H9 (cell line): ENCODE measurements around the gene MAPKAP1. TPM values are rescaled to one million over a fixed set of nuclear protein-coding genes. Genes with fewer than 3 reads are reported as not detected.

Experiments used
- DNase-seq: peaks from one replicate; pipeline ENCODE4 v3.0.0-alpha.2; 2017
- H2AFZ ChIP-seq: one replicate; pipeline ENCODE4 v1.6.1; 2013; ENCODE audit warnings: mild to moderate bottlenecking, low read length, control low read depth, moderate library complexity
- H2AK5ac ChIP-seq: 2 replicates; pipeline ENCODE4 v1.6.1; 2013; ENCODE audit warnings: low read length, control low read depth, mixed read lengths; ENCODE audit not compliant: insufficient read length
- H2BK120ac ChIP-seq: one replicate; pipeline ENCODE4 v1.6.1; 2013; ENCODE audit warnings: low read depth, mild to moderate bottlenecking, low read length, control low read depth, inconsistent platforms; ENCODE audit not compliant: poor library complexity, severe bottlenecking
- H2BK12ac ChIP-seq: 2 replicates; pipeline ENCODE4 v1.6.1; 2013; ENCODE audit warnings: low read length, control low read depth, mixed read lengths, low read depth; ENCODE audit not compliant: insufficient read length
- H2BK15ac ChIP-seq: 2 replicates; pipeline ENCODE4 v1.6.1; 2013; ENCODE audit warnings: low read depth, low read length, control low read depth
- H2BK20ac ChIP-seq: one replicate; pipeline ENCODE4 v1.6.1; 2013; ENCODE audit warnings: low read depth, mild to moderate bottlenecking, low read length, control low read depth, inconsistent platforms; ENCODE audit not compliant: poor library complexity, severe bottlenecking
- H2BK5ac ChIP-seq: 2 replicates; pipeline ENCODE4 v1.6.1; 2013; ENCODE audit warnings: low read length, control low read depth, mixed read lengths; ENCODE audit not compliant: insufficient read length
- H3K14ac ChIP-seq: 2 replicates; pipeline ENCODE4 v1.6.1; 2013; ENCODE audit warnings: low read length, control low read depth; ENCODE audit not compliant: insufficient read depth
- H3K18ac ChIP-seq: 2 replicates; pipeline ENCODE4 v1.6.1; 2013; ENCODE audit warnings: low read depth, mild to moderate bottlenecking, mixed read lengths, low read length, control low read depth; ENCODE audit not compliant: insufficient read length
- H3K23ac ChIP-seq: 2 replicates; pipeline ENCODE4 v1.6.1; 2013; ENCODE audit warnings: low read length, control low read depth, mixed read lengths, low read depth; ENCODE audit not compliant: insufficient read length
- H3K23me2 ChIP-seq: 2 replicates; pipeline ENCODE4 v1.6.1; 2013; ENCODE audit warnings: low read depth, mild to moderate bottlenecking, mixed read lengths, low read length, control low read depth; ENCODE audit not compliant: insufficient read length, poor library complexity, severe bottlenecking
- H3K27ac ChIP-seq: 2 replicates; pipeline ENCODE4 v1.5.1; 2013; ENCODE audit warnings: low read length, control low read depth, mixed read lengths, low read depth; ENCODE audit not compliant: insufficient read length
- H3K27me3 ChIP-seq: 2 replicates; pipeline ENCODE4 v1.6.1; 2013; ENCODE audit warnings: low read length, control low read depth, inconsistent platforms; ENCODE audit not compliant: insufficient read depth
- H3K4ac ChIP-seq: 2 replicates; pipeline ENCODE4 v1.6.1; 2013; ENCODE audit warnings: low read depth, mild to moderate bottlenecking, control low read depth, inconsistent platforms, low read length, moderate library complexity
- H3K4me1 ChIP-seq: 2 replicates; pipeline ENCODE4 v1.6.1; 2013; ENCODE audit warnings: low read length, control low read depth, inconsistent platforms; ENCODE audit not compliant: insufficient read depth
- H3K4me2 ChIP-seq: 2 replicates; pipeline ENCODE4 v1.6.1; 2013; ENCODE audit warnings: low read length, control low read depth, mixed read lengths; ENCODE audit not compliant: insufficient read length, insufficient read depth
- H3K56ac ChIP-seq: 2 replicates; pipeline ENCODE4 v1.6.1; 2013; ENCODE audit warnings: low read depth, mild to moderate bottlenecking, mixed read lengths, low read length, control low read depth; ENCODE audit not compliant: insufficient read length
- H3K79me1 ChIP-seq: 2 replicates; pipeline ENCODE4 v1.6.1; 2013; ENCODE audit warnings: low read depth, mild to moderate bottlenecking, moderate library complexity, low read length, control low read depth, inconsistent platforms; ENCODE audit not compliant: insufficient read depth, poor library complexity, severe bottlenecking
- H3K79me2 ChIP-seq: 2 replicates; pipeline ENCODE4 v1.6.1; 2013; ENCODE audit warnings: low read length, control low read depth, inconsistent platforms; ENCODE audit not compliant: insufficient read depth
- H3K9ac ChIP-seq: 2 replicates; pipeline ENCODE4 v1.6.1; 2013; ENCODE audit warnings: low read length, control low read depth, mixed read lengths; ENCODE audit not compliant: insufficient read length; ENCODE audit errors: extremely low read depth
- H3K9me3 ChIP-seq: one replicate; pipeline ENCODE4 v1.6.1; 2013; ENCODE audit warnings: low read depth, low read length, inconsistent platforms; ENCODE audit not compliant: control insufficient read depth
- H3T11ph ChIP-seq: one replicate; pipeline ENCODE4 v1.6.1; 2013; ENCODE audit warnings: mild to moderate bottlenecking, low read length, control low read depth, inconsistent platforms
- H4K20me1 ChIP-seq: one replicate; pipeline ENCODE4 v1.6.1; 2013; ENCODE audit not compliant: control insufficient read depth, insufficient read length, insufficient read depth
- H4K5ac ChIP-seq: 2 replicates; pipeline ENCODE4 v1.6.1; 2013; ENCODE audit warnings: low read depth, mild to moderate bottlenecking, mixed read lengths, low read length, control low read depth; ENCODE audit not compliant: insufficient read length
- H4K8ac ChIP-seq: replicated peaks from 2 replicates; pipeline ENCODE4 v1.6.1; 2013; ENCODE audit warnings: low read length, control low read depth, mixed read lengths, low read depth; ENCODE audit not compliant: insufficient read length
- H4K91ac ChIP-seq: 2 replicates; pipeline ENCODE4 v1.6.1; 2013; ENCODE audit warnings: low read depth, mild to moderate bottlenecking, moderate library complexity, mixed read lengths, low read length, control low read depth; ENCODE audit not compliant: insufficient read length
- H3K27ac Mint-ChIP-seq, 3 experiments: 2 replicates in 2 of 3; 3 replicates in 1 of 3; pipeline ENCODE4 v1.8.0; 2020 to 2021; ENCODE audit warnings: mixed read lengths in 3 of 3, mild to moderate bottlenecking in 1 of 3, moderate library complexity in 1 of 3
- H3K27me3 Mint-ChIP-seq: 2 replicates; pipeline ENCODE4 v1.8.0; 2021; ENCODE audit warnings: low read depth, mild to moderate bottlenecking, moderate library complexity, mixed read lengths
- H3K36me3 Mint-ChIP-seq, 3 experiments: 2 replicates in 2 of 3; 3 replicates in 1 of 3; pipeline ENCODE4 v1.8.0; 2020 to 2021; ENCODE audit warnings: low read depth in 3 of 3, mixed read lengths in 3 of 3; ENCODE audit not compliant: insufficient read depth in 1 of 3
- H3K4me1 Mint-ChIP-seq, 2 experiments: 2 replicates each; pipeline ENCODE4 v1.8.0; 2020; ENCODE audit warnings: mixed read lengths in 2 of 2
- H3K4me3 Mint-ChIP-seq, 2 experiments: 2 replicates in 1 of 2; 3 replicates in 1 of 2; pipeline ENCODE4 v1.8.0; 2020 to 2021; ENCODE audit warnings: mild to moderate bottlenecking in 2 of 2, mixed read lengths in 2 of 2, moderate library complexity in 1 of 2
- H3K9me3 Mint-ChIP-seq, 2 experiments: 2 replicates in 1 of 2; 3 replicates in 1 of 2; pipeline ENCODE4 v1.8.0; 2020; ENCODE audit warnings: mild to moderate bottlenecking in 2 of 2, mixed read lengths in 2 of 2, moderate library complexity in 1 of 2
- WGBS: extraction: QIAGEN DNeasy Blood & Tissue Kit; methylation state at CpG from one replicate; pipeline ENCODE4 v1.1.7; 2013; ENCODE audit warnings: missing lambda C conversion rate, low lambda C conversion rate, mixed read lengths; ENCODE audit not compliant: insufficient read length; ENCODE audit errors: extremely low coverage; 5-methylcytosine and 5-hydroxymethylcytosine counted together
- total RNA-seq: library from RNA; stranded (reverse); gene quantifications from 2 replicates; pipeline ENCODE4 v1.2.1, GENCODE V29; 2021
- TF ChIP-seq, protein P1 (sequence below): fragments of 200-600 bp; sonication (generic); conservative IDR thresholded peaks from 3 replicates; pipeline ENCODE4 v1.8.0; 2021; ENCODE audit warnings: antibody characterized with exemption, mild to moderate bottlenecking

The MAPKAP1 gene
- total RNA-seq, 1 experiment from 2014 or later: 97.0 TPM

DNA sequence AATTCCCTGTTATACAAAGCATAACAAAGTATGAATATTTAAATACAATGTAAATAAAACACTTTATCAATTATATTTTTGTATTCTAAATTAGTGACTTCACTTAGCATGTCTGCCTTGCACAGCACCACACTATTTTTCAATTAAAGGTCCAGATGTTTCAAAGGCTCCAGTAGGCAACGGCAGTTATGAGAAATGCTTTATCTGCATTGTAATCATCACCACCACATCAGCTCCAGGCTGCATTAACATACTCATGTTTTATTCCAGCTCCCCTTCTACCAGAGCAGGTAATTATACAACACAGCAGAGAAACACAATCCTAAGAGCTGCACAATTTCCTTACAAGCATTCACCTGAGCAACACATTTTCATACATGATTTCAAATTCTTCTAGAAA, 102.8 kb downstream of the MAPKAP1 start:
- no peak overlapping the region for H3K27ac ChIP-seq
- H3K27me3 ChIP-seq: no peaks in the 10 kb centered on the region
- no peaks in the 10 kb centered on the region for H4K20me1 ChIP-seq
- H4K91ac ChIP-seq: no peak overlapping the region
- H3K4me2 ChIP-seq: no peak overlapping the region
- no peak overlapping the region for H3K9ac ChIP-seq
- no peaks in the 10 kb centered on the region for H3K9me3 ChIP-seq
- no peak for DNase-seq
- H2BK15ac ChIP-seq: no peak overlapping the region
- no peak overlapping the region for H2BK20ac ChIP-seq
- H3K79me2 ChIP-seq: 0 out of 2 replicates have a peak, but pooled peaks cover 1% of the 10 kb centered on the region
- no peak overlapping the region for H4K8ac ChIP-seq
- H3K18ac ChIP-seq: no peak overlapping the region
- H3K27ac Mint-ChIP-seq: peak overlapping the region in 1 of 3 experiments; percentile 5; a peak in 1 of 7 replicates
- no peak overlapping the region for H2BK5ac ChIP-seq
- TF ChIP-seq, protein P1, sequence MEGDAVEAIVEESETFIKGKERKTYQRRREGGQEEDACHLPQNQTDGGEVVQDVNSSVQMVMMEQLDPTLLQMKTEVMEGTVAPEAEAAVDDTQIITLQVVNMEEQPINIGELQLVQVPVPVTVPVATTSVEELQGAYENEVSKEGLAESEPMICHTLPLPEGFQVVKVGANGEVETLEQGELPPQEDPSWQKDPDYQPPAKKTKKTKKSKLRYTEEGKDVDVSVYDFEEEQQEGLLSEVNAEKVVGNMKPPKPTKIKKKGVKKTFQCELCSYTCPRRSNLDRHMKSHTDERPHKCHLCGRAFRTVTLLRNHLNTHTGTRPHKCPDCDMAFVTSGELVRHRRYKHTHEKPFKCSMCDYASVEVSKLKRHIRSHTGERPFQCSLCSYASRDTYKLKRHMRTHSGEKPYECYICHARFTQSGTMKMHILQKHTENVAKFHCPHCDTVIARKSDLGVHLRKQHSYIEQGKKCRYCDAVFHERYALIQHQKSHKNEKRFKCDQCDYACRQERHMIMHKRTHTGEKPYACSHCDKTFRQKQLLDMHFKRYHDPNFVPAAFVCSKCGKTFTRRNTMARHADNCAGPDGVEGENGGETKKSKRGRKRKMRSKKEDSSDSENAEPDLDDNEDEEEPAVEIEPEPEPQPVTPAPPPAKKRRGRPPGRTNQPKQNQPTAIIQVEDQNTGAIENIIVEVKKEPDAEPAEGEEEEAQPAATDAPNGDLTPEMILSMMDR: no peak
- no peak overlapping the region for H3K23ac ChIP-seq
- peaks cover 29 to 34% of the 10 kb centered on the region in 2 experiments for H3K4me1 Mint-ChIP-seq
- no peaks in the 10 kb centered on the region for H3K9me3 Mint-ChIP-seq
- H2AK5ac ChIP-seq: no peak overlapping the region
- H3K23me2 ChIP-seq: no peaks in the 10 kb centered on the region
- no peaks in the 10 kb centered on the region for H3K79me1 ChIP-seq
- no peak overlapping the region for H3K56ac ChIP-seq
- no peak overlapping the region for H3K14ac ChIP-seq
- no peak overlapping the region for H4K5ac ChIP-seq
- H3K36me3 Mint-ChIP-seq: peaks cover 0 to 2% (median 0%) of the 10 kb centered on the region in 3 experiments; a peak in 1 of 7 replicates
- H2BK12ac ChIP-seq: no peak overlapping the region
- no CpG with 5 or more reads among the region's 1 CpG for WGBS
- no peaks in the 10 kb centered on the region for H3K27me3 Mint-ChIP-seq
- H3K4ac ChIP-seq: no peak overlapping the region
- H2AFZ ChIP-seq: no peak overlapping the region
- H2BK120ac ChIP-seq: no peak overlapping the region
- no peak overlapping the region for H3T11ph ChIP-seq
- no peak overlapping the region for H3K4me3 Mint-ChIP-seq
- H3K4me1 ChIP-seq: 0 out of 2 replicates have a peak, but pooled peaks cover 4% of the 10 kb centered on the region
